K562 (cell line): ENCODE data around the gene LMBR1L. TPM values are rescaled to one million over a fixed set of nuclear protein-coding genes. Genes with fewer than 3 reads are reported as not detected.
A peak's percentile ranks its signal among the peaks of the same experiment; 100 is the strongest.

Experiments
- CC2D1A ChIP-seq: fragments of 450-650 bp; IDR thresholded peaks from 2 replicates; pipeline ENCODE4 v1.6.1; 2017; ENCODE audit warnings: mild to moderate bottlenecking
- ELF4 ChIP-seq: fragments of 450-650 bp; formaldehyde crosslinking; IDR thresholded peaks from 2 replicates; pipeline ENCODE4 v1.4.0; 2022; ENCODE audit warnings: missing genetic modification characterization
- FOXA1 ChIP-seq: fragments of 450-650 bp; IDR thresholded peaks from 2 replicates; pipeline ENCODE4 v1.6.1; 2016; ENCODE audit warnings: mild to moderate bottlenecking, borderline replicate concordance
- FOXA3 ChIP-seq, 2 experiments: fragments of 450-650 bp in 1 of 2; sonication (generic) in 1 of 2; formaldehyde crosslinking; IDR thresholded peaks in 1 of 2; conservative IDR thresholded peaks in 1 of 2; 2 replicates each; pipeline versions ENCODE4 v1.4.0 to v1.8.0; 2020 to 2022; ENCODE audit warnings: mild to moderate bottlenecking in 2 of 2, missing genetic modification reagents in 1 of 2
- HDAC1 ChIP-seq, 2 experiments: fragments of 450-650 bp; IDR thresholded peaks; 2 replicates each; pipeline ENCODE4 v1.6.1; 2016 to 2017; ENCODE audit warnings: inconsistent platforms in 1 of 2, mild to moderate bottlenecking in 1 of 2, moderate library complexity in 1 of 2
- MTA2 ChIP-seq: fragments of 450-650 bp; IDR thresholded peaks from 2 replicates; pipeline ENCODE4 v1.6.1; 2016; ENCODE audit warnings: low read depth
- OTX1 ChIP-seq: fragments of 450-650 bp; formaldehyde crosslinking; IDR thresholded peaks from 2 replicates; pipeline ENCODE4 v1.4.0; 2022; ENCODE audit warnings: mild to moderate bottlenecking
- POLR2AphosphoS2 ChIP-seq: IDR thresholded peaks from 2 replicates; pipeline ENCODE4 v1.6.1; 2012; ENCODE audit warnings: low read length, improper control_type of control experiment
- POLR2B ChIP-seq: fragments of 450-650 bp; IDR thresholded peaks from 2 replicates; pipeline ENCODE4 v1.6.1; 2018; ENCODE audit warnings: low read depth; ENCODE audit not compliant: partially characterized antibody
- SUPT5H ChIP-seq: fragments of 450-650 bp; IDR thresholded peaks from 2 replicates; pipeline ENCODE4 v1.6.1; 2016
- TCF7 ChIP-seq: sonication (generic); IDR thresholded peaks from 2 replicates; pipeline ENCODE4 v1.6.1; 2016; ENCODE audit warnings: antibody characterized with exemption, borderline replicate concordance
- ZBTB17 ChIP-seq: fragments of 450-650 bp; formaldehyde crosslinking; IDR thresholded peaks from 2 replicates; pipeline ENCODE4 v1.4.0; 2020; ENCODE audit warnings: mild to moderate bottlenecking
- ZNF134 ChIP-seq: fragments of 250-450 bp; sonication (Bioruptor Pico); conservative IDR thresholded peaks from 2 replicates; pipeline ENCODE4 v1.4.0; 2020
- ZNF263 ChIP-seq: sonication (generic); formaldehyde crosslinking; IDR thresholded peaks from 2 replicates; pipeline ENCODE4 v1.8.0; 2022; ENCODE audit warnings: mild to moderate bottlenecking, missing genetic modification reagents, borderline replicate concordance
- ZNF431 ChIP-seq: sonication (generic); formaldehyde crosslinking; IDR thresholded peaks from 2 replicates; pipeline ENCODE4 v1.8.0; 2022; ENCODE audit warnings: mild to moderate bottlenecking, missing genetic modification reagents
- polyA plus RNA-seq, 8 experiments: library from polyadenylated mRNA; depleted of rRNA in 4 of 8; stranded (reverse) in 5 of 8; unstranded in 3 of 8; fragments of >200 nt; fragmentation: Nextera tagmentation in 2 of 8; fragmentation: Illumina TruSeq in 1 of 8; extraction: Ambion mirVana in 2 of 8; extraction: Trizol in 1 of 8; gene quantifications; 2 replicates each; pipeline versions ENCODE4 v1.2.1 to v1.2.3, GENCODE V29; 2011 to 2014; ENCODE audit warnings: inconsistent platforms in 1 of 8, missing spikeins in 1 of 8
- total RNA-seq, 7 experiments: library from RNA; depleted of rRNA in 6 of 7; stranded (reverse); fragments of >200 nt in 6 of 7; fragmentation: Illumina TruSeq in 2 of 7; extraction: Trizol in 2 of 7; gene quantifications; 2 replicates each; pipeline versions ENCODE4 v1.2.1 to v1.2.3, GENCODE V29; 2011 to 2021; ENCODE audit warnings: low replicate concordance in 1 of 7
- TF ChIP-seq, protein P1 (sequence below): fragments of 250-450 bp; sonication (Bioruptor Pico); IDR thresholded peaks from 2 replicates; pipeline ENCODE4 v1.8.0; 2022; ENCODE audit warnings: moderate library complexity, mild to moderate bottlenecking, inconsistent platforms
- TF ChIP-seq, protein P2 (sequence below): fragments of 450-650 bp; formaldehyde crosslinking; IDR thresholded peaks from 2 replicates; pipeline ENCODE4 v1.4.0; 2022; ENCODE audit warnings: missing genetic modification characterization
- TF ChIP-seq, protein P3 (sequence below): fragments of 250-450 bp; sonication (Bioruptor Pico); IDR thresholded peaks from 2 replicates; pipeline ENCODE4 v1.5.0; 2022; ENCODE audit warnings: mild to moderate bottlenecking
- TF ChIP-seq, protein P4 (sequence below): sonication (generic); formaldehyde crosslinking; IDR thresholded peaks from 2 replicates; pipeline ENCODE4 v1.8.1; 2022; ENCODE audit warnings: missing genetic modification reagents
- TF ChIP-seq, protein P5 (sequence below): fragments of 250-450 bp; sonication (Bioruptor Pico); IDR thresholded peaks from 2 replicates; pipeline ENCODE4 v1.5.0; 2021; ENCODE audit warnings: mild to moderate bottlenecking, borderline replicate concordance

Gene LMBR1L
- total and polyA plus RNA-seq, 9 of the 15 experiments (the other 6 are each of a cell fraction or from before 2014, with no cell fraction given): 2.5 to 57.0 (median 31.1) TPM

DNA sequence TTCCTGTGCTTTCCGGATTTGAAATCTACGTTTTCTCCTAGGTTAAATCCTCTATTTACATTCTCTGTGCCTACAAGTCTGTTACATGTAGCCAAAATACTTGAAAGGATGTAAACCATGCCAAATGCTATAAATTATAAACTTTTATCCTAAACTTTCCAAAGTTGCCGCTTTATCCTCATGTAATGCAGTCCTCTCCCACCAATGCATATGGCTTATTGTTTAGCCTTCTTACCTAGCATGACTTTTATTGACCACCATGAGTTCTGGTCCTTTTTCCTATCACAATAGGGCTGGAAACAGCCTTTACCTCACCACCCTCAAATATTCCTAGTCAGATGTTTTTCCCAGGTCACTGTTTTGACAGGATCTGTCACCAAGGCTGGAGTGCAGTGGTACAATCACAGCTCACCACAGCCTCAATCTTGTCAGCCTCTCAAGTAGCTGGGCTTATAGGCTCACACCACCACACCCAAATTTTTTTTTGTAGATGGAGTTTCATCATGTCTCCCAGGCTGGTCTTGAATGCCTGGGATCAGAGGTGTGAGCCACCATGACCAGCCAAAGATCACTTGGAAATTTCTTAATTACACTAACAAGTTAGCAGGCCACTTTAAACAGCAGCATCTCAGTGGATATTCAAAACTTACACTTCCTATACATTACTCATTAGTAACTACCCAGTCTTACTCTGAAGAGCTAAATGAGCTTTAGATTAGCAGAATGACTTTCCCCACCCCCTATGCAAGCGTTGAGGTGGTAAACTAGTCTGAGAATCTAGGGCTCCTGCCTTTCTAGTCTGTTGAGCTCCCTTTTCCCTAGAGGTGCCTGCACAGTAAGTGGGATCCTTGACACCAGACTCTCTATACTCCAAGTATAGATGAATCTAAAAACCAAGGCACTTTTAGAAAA is 16.5 kb upstream of the LMBR1L start (continued):
- TF ChIP-seq ZNF431 (CRISPR knock-in tag) (no peak), MTA2 (no peak), TCF7 (no peak), OTX1 (CRISPR knock-in tag) (peak; percentile 94), POLR2AphosphoS2 (peak; percentile 99), ELF4 (CRISPR knock-in tag) (peak; percentile 89; the same call in 1 of the 2 replicates), FOXA1 (no peak), FOXA3 (CRISPR knock-in tag; conservative IDR thresholded peaks at IDR 0.05 in 1 of 2, IDR thresholded peaks at IDR 0.05 in 1 of 2) (peak in 1 of 2 experiments; percentile 21; a peak in 1 of 4 replicates), ZNF263 (CRISPR knock-in tag) (no peak), ZBTB17 (CRISPR knock-in tag) (0 out of 2 replicates have a peak, but pooled peaks have one; percentile 47), SUPT5H (peak; percentile 88), HDAC1 (IDR thresholded peaks at IDR 0.05) (peak in 1 of 2 experiments; percentile 79; a peak in 1 of 4 replicates), POLR2B (peak; percentile 96), CC2D1A (no peak), ZNF134 (0 out of 2 replicates have a peak, but pooled peaks have one; percentile 17)
- TF ChIP-seq, protein P1, sequence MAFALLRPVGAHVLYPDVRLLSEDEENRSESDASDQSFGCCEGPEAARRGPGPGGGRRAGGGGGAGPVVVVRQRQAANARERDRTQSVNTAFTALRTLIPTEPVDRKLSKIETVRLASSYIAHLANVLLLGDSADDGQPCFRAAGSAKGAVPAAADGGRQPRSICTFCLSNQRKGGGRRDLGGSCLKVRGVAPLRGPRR: no peak
- TF ChIP-seq, protein P2, sequence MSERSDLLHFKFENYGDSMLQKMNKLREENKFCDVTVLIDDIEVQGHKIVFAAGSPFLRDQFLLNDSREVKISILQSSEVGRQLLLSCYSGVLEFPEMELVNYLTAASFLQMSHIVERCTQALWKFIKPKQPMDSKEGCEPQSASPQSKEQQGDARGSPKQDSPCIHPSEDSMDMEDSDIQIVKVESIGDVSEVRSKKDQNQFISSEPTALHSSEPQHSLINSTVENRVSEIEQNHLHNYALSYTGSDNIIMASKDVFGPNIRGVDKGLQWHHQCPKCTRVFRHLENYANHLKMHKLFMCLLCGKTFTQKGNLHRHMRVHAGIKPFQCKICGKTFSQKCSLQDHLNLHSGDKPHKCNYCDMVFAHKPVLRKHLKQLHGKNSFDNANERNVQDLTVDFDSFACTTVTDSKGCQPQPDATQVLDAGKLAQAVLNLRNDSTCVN (CRISPR knock-in tag): peak; percentile 96; the same call in 1 of the 2 replicates
- TF ChIP-seq, protein P3, sequence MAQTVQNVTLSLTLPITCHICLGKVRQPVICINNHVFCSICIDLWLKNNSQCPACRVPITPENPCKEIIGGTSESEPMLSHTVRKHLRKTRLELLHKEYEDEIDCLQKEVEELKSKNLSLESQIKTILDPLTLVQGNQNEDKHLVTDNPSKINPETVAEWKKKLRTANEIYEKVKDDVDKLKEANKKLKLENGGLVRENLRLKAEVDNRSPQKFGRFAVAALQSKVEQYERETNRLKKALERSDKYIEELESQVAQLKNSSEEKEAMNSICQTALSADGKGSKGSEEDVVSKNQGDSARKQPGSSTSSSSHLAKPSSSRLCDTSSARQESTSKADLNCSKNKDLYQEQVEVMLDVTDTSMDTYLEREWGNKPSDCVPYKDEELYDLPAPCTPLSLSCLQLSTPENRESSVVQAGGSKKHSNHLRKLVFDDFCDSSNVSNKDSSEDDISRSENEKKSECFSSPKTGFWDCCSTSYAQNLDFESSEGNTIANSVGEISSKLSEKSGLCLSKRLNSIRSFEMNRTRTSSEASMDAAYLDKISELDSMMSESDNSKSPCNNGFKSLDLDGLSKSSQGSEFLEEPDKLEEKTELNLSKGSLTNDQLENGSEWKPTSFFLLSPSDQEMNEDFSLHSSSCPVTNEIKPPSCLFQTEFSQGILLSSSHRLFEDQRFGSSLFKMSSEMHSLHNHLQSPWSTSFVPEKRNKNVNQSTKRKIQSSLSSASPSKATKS: no peak
- TF ChIP-seq, protein P4, sequence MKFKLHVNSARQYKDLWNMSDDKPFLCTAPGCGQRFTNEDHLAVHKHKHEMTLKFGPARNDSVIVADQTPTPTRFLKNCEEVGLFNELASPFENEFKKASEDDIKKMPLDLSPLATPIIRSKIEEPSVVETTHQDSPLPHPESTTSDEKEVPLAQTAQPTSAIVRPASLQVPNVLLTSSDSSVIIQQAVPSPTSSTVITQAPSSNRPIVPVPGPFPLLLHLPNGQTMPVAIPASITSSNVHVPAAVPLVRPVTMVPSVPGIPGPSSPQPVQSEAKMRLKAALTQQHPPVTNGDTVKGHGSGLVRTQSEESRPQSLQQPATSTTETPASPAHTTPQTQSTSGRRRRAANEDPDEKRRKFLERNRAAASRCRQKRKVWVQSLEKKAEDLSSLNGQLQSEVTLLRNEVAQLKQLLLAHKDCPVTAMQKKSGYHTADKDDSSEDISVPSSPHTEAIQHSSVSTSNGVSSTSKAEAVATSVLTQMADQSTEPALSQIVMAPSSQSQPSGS (CRISPR knock-in tag): no peak
- TF ChIP-seq, protein P5, sequence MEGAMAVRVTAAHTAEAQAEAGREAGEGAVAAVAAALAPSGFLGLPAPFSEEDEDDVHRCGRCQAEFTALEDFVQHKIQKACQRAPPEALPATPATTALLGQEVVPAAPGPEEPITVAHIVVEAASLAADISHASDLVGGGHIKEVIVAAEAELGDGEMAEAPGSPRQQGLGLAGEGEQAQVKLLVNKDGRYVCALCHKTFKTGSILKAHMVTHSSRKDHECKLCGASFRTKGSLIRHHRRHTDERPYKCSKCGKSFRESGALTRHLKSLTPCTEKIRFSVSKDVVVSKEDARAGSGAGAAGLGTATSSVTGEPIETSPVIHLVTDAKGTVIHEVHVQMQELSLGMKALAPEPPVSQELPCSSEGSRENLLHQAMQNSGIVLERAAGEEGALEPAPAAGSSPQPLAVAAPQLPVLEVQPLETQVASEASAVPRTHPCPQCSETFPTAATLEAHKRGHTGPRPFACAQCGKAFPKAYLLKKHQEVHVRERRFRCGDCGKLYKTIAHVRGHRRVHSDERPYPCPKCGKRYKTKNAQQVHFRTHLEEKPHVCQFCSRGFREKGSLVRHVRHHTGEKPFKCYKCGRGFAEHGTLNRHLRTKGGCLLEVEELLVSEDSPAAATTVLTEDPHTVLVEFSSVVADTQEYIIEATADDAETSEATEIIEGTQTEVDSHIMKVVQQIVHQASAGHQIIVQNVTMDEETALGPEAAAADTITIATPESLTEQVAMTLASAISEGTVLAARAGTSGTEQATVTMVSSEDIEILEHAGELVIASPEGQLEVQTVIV: peak; percentile 24; the same call in 1 of the 2 replicates
